A549 (cell line): ENCODE measurements around the gene SP100.

Experiments used
- CEBPB ChIP-seq, 2 experiments: fragments of >200 bp in 1 of 2; sonication (Bioruptor Twin) in 1 of 2; formaldehyde crosslinking in 1 of 2; IDR thresholded peaks; 2 replicates each; pipeline ENCODE4 v1.6.1; 2012 to 2016
- EP300 ChIP-seq, 2 experiments: fragments of >200 bp; sonication (Bioruptor Twin); formaldehyde crosslinking; IDR thresholded peaks; 2 replicates in 1 of 2; 3 replicates in 1 of 2; pipeline ENCODE4 v1.6.1; 2016 to 2017
- HDAC2 ChIP-seq: fragments of 200-600 bp; sonication (generic); IDR thresholded peaks from 2 replicates; pipeline ENCODE4 v1.6.1; 2016
- HOXB13 ChIP-seq: fragments of 250-450 bp; sonication (Bioruptor Pico); IDR thresholded peaks from 2 replicates; pipeline ENCODE4 v1.5.0; 2020; ENCODE audit warnings: low read depth, mild to moderate bottlenecking, moderate library complexity
- JUN ChIP-seq, 2 experiments: fragments of >200 bp; sonication (Bioruptor Twin); formaldehyde crosslinking; IDR thresholded peaks; 2 replicates in 1 of 2; 3 replicates in 1 of 2; pipeline ENCODE4 v1.6.1; 2016 to 2017
- JUNB ChIP-seq: fragments of >200 bp; sonication (Bioruptor Twin); formaldehyde crosslinking; IDR thresholded peaks from 2 replicates; pipeline ENCODE4 v1.6.1; 2016
- KDM1A ChIP-seq: fragments of 200-600 bp; sonication (generic); IDR thresholded peaks from 2 replicates; pipeline ENCODE4 v1.6.1; 2016; ENCODE audit warnings: low read depth, mild to moderate bottlenecking
- MAZ ChIP-seq: fragments of 150-350 bp; IDR thresholded peaks from 2 replicates; pipeline ENCODE4 v1.6.1; 2014; ENCODE audit warnings: antibody characterized with exemption, low read depth, low read length, borderline replicate concordance
- NPAS2 ChIP-seq: fragments of 250-450 bp; sonication (Bioruptor Pico); IDR thresholded peaks from 2 replicates; pipeline ENCODE4 v1.8.0; 2022; ENCODE audit warnings: mild to moderate bottlenecking, moderate library complexity, borderline replicate concordance
- POLR2A ChIP-seq: IDR thresholded peaks from 2 replicates; pipeline ENCODE4 v1.6.1; 2012; ENCODE audit warnings: mild to moderate bottlenecking, low read length
- RAD21 ChIP-seq, 2 experiments: fragments of >200 bp in 1 of 2; sonication (Bioruptor Twin) in 1 of 2; formaldehyde crosslinking in 1 of 2; IDR thresholded peaks in 1 of 2; conservative IDR thresholded peaks in 1 of 2; 2 replicates in 1 of 2; 3 replicates in 1 of 2; pipeline ENCODE4 v1.6.1; 2012 to 2018; ENCODE audit warnings: inconsistent platforms in 1 of 2
- TF ChIP-seq, protein P1 (sequence below): fragments of 450-650 bp; IDR thresholded peaks from 2 replicates; pipeline ENCODE4 v1.6.1; 2014; ENCODE audit warnings: antibody characterized with exemption

DNA sequence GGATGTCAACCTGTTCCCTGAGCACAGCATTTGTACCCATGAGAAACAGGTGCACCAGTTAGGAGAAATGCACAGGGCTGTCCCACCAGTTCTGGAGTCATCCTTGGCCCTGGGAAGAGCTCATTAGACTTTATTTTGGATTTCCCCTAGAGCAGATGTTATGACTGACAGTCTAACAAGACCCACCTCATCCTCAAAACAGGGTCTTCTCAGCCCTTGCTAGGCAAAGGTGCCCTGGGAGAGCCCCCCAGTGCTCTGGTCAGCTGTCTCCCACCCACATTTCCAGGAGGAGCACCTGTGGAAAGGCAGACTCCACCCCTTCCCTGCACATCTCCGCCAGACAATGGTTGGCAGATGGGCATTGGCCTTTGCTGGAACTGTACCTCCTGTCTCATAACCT is 5.7 kb upstream of the SP100 start:
- TF ChIP-seq KDM1A (no peak), NPAS2 (CRISPR knock-in tag) (no peak), JUN (IDR thresholded peaks at IDR 0.05) (no peak), JUNB (no peak), POLR2A (no peak), HDAC2 (no peak), RAD21 (conservative IDR thresholded peaks at IDR 0.05 in 1 of 2, IDR thresholded peaks at IDR 0.05 in 1 of 2) (no peak), EP300 (IDR thresholded peaks at IDR 0.05) (no peak), CEBPB (IDR thresholded peaks at IDR 0.05) (no peak), MAZ (no peak), HOXB13 (CRISPR knock-in tag) (no peak)
- TF ChIP-seq, protein P1, sequence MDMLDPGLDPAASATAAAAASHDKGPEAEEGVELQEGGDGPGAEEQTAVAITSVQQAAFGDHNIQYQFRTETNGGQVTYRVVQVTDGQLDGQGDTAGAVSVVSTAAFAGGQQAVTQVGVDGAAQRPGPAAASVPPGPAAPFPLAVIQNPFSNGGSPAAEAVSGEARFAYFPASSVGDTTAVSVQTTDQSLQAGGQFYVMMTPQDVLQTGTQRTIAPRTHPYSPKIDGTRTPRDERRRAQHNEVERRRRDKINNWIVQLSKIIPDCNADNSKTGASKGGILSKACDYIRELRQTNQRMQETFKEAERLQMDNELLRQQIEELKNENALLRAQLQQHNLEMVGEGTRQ: no peak
